Activated CD8-positive, alpha-beta memory T cell treated with anti-CD3 and anti-CD28 coated beads for 4 hours (primary cell): ENCODE measurements around the gene RAB33A.

Experiments used
- DNase-seq, 2 donors: peaks; one replicate each; pipeline ENCODE4 v3.0.0-alpha.2; 2020; ENCODE audit warnings: low read depth in 2 of 2

Gene RAB33A

DNA sequence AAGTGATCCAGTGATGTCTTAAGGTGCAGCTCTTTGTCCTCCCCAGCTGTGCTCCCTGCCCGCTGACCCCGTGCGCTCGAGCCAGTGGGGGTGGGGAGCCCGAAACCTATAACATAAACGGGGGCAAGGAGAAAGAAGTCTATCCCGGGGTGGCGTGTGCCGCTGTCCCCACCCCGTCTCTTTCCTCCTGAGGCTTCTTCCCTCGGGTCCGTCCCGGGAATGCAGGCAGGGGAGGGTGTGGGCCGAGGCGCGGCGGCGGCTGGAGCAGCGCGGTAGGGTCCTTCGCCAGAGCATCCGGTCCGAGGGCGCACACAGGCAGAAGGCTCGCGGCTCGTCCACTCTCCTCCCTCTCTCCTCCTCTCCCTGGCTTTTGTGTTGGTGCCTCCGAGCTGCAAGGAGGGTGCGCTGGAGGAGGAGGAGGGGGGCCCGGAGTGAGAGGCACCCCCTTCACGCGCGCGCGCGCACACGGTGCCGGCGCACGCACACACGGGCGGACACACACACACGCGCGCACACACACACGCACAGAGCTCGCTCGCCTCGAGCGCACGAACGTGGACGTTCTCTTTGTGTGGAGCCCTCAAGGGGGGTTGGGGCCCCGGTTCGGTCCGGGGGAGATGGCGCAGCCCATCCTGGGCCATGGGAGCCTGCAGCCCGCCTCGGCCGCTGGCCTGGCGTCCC lies at the start of gene RAB33A:
Gene RAB33A, plus strand, starts transcription at position 517 of the 681 bp plus-strand sequence. Its CDS starts 101 bp downstream, at position 618.
- DNase-seq, result no peak

DNA sequence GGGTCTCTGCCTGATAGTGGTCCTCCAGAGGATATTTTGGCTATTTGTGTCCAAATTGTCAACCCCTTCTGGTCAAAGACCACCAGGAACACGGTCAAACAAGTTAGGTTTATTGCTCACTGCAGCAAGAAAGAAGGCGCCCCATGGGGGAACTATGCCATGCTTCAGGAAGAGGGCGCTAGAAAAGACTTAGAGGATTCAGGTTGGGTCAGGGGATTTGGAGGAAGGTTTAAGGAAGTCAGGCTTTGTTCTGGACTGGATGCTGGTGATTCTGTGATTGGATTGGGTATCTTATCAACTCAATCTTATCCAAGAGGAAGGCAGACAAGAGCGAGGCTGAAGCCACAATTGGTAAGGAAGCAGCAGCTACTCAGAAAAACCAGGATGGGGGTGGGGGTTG lies 47.2 kb upstream of the RAB33A start:
- no peak for DNase-seq

DNA sequence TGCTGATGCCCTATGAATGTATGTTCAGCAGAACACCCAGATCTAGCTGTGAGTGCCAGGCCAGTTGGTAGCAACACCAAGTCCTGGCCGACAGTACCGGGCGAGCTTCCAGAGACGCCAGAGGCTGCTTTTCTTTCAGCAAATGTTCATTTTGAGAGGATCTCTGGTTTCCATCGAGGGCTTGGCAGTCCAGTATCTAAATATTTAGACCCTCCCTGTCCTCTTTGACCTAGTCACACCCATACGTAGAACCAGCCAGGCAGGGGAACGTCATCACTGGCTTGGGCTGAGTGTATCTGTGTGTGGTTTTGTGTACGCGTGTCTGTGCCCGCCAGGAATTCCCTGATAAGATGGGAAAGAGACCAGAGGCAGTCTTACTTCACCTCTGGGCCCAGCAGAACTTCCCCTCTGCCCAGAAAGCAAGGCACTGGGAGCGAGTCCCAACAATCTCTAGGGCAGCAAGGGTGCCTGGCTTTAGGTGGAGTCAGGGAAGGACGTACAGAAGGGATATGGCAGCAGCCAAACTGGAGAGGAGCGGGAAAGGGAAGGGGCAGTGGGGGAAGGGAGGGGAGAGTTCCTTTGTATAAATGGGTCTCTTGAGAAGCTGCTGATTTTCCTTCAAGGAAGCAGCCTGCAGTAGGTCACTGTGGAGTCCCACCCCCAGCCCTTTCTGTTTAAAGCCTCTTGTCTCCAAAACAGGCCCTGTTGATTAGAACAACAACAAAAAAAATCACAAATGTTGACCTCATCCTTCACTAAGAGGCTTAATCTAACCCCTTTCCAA lies 46.5 kb upstream of the RAB33A start:
- DNase-seq, result no peak

GRCh38 chrX:130130990-130131389 lies 40.8 kb upstream of the RAB33A start:
- no peak for DNase-seq

DNA sequence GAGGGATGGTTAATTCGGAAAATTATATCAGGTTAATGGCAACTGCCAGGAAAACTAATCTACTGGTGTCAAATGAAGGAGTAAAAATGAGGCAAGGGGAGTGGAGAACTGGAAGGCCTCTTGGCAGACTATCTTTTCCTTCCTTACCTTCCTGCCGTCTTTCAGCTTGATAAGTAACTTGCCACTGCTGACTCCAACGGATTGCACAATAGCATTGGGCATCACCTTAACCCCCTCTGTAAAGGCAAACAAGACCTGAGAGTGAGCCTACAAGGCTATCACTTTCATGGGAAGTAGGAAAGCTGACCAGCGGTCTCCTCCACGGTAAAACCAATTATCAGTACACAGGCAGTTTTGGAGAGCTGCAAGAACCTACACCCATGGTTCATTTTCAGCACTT lies 35.3 kb upstream of the RAB33A start:
- DNase-seq, result no peak

DNA sequence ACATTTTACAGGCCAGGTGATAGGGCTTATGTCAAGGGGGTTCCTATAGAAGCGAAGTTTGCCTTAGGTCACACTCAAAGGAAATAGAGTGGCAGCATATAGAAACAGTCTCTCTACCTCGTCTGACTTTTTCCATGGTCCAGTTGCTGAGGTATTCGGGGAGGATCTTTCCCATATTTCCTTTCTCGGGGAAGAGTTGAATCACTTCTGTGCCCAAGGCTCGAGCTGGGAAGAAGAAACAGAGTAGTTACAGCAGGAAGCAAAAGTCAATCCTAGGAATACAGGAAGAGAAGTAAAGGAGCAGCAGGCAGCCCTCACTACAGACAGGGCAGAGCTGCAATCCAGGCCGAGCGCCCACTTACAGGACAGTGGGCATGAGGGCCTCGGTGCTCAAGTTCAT lies 34.8 kb upstream of the RAB33A start:
- no peak for DNase-seq

- no peak for DNase-seq
Measured at GRCh38 chrX:130139474-130140201, 32.1 kb upstream of the RAB33A start.

DNA sequence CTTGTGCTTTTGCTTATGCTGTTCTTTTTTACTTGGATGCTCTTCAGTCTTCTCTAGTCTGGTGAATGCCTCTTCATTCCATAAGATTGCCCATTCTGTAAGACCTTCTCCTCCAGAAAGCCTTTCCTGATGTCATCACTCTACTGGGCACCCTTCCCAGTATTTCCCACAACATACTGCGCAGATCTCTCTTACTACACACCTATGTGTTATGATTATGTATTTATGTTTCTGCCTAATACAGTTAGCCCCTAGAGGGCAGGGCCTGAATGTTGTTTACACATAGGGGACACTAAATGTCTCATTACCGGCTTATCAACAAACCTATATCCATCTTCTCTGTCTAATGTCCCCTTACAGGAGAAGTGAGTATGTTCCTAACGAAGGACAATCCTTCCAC lies 27.3 kb upstream of the RAB33A start:
- DNase-seq, result no peak

GRCh38 chrX:130145123-130145522 lies 26.6 kb upstream of the RAB33A start:
- DNase-seq, result no peak

GRCh38 chrX:130147631-130148030 lies 24.1 kb upstream of the RAB33A start:
- no peak for DNase-seq

DNA sequence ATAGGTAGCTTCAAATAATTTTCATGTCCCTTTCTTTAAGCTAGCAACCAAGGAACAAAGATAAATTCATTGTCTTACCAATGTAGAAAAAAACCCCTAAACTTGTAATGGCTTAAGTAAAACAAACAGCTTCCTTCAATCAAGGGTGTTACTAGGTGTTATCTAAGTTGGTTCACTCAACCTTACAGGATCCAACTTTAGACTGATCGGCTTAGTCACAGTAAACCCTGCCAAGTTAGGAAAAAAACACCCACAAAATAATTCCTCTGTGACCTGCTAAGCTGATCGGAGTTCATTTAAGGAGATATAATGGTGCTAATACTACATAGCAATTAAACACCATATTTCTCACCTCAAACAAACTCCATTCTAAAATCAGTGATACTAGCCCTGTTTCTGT lies 16.2 kb upstream of the RAB33A start:
- no peak for DNase-seq

- no peak for DNase-seq
Measured at GRCh38 chrX:130158311-130158710, 13.5 kb upstream of the RAB33A start.

DNA sequence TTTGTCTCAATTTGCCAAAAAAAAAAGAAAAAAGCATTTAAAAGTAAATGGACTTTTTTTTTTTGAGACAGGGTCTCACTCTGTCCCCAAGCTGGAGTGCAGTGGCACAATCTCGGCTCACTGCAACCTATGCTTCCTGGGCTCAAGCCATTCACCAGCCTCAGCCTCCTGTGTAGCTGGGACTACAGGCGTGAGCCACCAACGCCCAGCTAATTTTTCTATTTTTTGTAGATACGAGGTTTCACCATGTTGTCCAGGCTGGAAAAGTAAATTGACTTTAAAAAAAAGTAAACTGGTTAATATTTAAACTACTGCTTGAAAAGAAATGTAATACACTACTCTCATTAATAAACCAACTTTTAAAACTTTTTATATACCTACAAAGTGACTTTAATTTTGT lies 12.0 kb upstream of the RAB33A start:
- no peak for DNase-seq

DNA sequence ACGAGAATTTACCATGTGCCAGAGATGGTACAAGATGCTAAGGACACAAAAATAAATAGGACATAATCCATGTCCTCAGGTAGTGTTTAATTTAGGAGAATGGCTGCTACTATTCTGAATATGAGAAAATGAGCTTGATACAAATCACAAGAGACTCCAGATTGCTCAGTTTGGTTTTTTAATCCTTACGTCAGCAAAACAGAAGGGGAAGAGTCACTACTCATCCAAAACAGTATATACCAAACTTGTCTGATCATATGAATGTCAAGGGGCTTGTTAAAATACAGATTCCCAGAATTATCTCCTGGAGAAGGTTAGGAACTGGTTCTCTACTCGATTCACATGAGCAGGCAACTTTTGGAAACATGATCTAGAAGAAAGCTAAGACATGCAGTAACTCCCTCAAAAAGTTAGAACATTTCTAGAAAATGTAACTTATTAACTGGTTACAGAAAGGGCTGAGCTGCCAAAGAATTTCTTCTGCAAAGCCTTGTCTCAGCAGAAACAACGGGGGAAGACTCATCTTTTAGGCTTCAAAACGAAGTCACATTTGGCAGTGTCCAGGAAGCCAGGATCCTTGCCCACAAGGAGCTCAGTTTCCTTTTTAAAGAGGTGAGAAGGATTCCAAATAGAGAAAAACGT lies 9.5 kb upstream of the RAB33A start:
- DNase-seq, result no peak

- DNase-seq, result no peak
Measured at GRCh38 chrX:130163398-130163797, 8.4 kb upstream of the RAB33A start.

DNA sequence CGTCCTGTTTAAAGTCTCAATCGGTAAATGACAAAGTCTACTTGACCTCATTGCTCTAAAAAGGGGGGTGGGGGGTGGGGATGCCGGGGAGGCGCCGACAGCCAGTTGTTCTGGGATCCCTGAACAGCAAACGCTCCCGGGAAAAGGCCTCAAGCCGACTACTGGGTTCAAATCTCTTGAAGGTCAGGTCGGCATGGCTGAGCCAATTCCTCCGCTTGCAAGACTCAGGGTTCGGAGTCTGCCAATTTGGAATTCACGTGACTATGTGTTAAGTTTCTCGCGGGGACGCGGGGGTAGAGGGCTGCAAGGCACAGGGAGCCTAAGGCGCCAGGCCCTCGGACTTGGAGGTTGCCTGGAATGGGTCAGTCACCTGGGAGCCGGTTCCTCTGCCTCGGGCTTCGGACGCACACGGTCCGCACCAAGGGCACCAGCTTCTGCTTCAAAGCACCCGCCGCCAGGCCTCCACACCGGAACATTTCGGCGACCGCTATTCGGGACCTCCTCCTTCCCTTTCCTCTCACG lies 6.5 kb upstream of the RAB33A start:
- no peak for DNase-seq

- DNase-seq, result peak; percentile 69 to 74
Measured at GRCh38 chrX:130165703-130166502, 5.9 kb upstream of the RAB33A start, which contains the start of gene AIFM1. AIFM1 (minus strand) TSS chrX:130165841; CDS start chrX:130165656, 185 bp downstream.

DNA sequence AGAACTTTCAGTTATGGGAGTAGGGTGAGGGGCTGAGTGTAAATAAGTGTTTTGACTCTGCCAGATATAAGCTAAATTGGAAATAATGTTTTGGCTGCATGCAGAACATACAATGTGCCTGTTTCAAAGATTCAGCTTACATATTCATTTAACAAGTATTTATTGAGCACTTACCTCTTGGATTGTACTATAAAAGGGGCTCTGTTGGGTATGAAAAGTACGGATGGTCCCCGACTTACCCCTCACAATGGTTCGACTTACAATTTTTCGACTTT lies 5.3 kb upstream of the RAB33A start:
- no peak for DNase-seq

DNA sequence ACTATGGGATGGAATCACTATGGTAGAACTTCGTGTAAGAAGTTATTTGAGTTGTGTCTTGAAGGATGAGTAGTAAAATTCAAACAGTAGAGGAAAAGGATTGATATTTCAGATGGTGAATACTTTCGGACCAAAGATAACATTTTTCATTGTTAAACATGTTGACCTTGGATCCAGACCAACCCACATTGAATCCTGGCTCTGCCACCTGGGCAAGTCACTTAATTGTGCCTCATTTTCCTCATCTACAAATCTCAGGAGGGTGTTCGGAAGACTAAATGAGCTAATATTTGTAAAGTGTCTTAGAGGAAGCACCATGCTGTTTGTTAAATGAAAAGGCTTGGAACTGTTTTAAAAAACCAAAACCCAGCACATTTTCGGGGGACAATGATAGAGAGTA lies 4.7 kb upstream of the RAB33A start:
- no peak for DNase-seq

- DNase-seq, result peak; percentile 22 to 26
Measured at GRCh38 chrX:130170752-130171445, 863 bp upstream of the RAB33A start.
